T-helper 2 cell treated with Interferon-gamma antibody and Interleukin-4, amounts not matched to agents 5 μg/mL and 100 μg/mL, for 36 hours (primary cell): ENCODE results near the gene CREBBP.
"Not testable (repeated sequence)": the region's sequence is repeated elsewhere in the genome, so short reads cannot be mapped to it uniquely, and the experiment has no call there.

Experiments used
- DNase-seq: peaks from one replicate; pipeline ENCODE4 v3.0.0; 2021; ENCODE audit warnings: low spot score
- H3K27ac Mint-ChIP-seq: one replicate; pipeline ENCODE4 v1.8.0; 2021; ENCODE audit warnings: mild to moderate bottlenecking, mixed read lengths
- H3K27me3 Mint-ChIP-seq: one replicate; pipeline ENCODE4 v1.8.0; 2021; ENCODE audit warnings: low read depth, mixed read lengths
- H3K36me3 Mint-ChIP-seq: one replicate; pipeline ENCODE4 v1.8.0; 2021; ENCODE audit warnings: low read depth, mixed read lengths
- H3K4me1 Mint-ChIP-seq: one replicate; pipeline ENCODE4 v1.8.0; 2021; ENCODE audit warnings: low read depth, mixed read lengths
- H3K4me3 Mint-ChIP-seq: one replicate; pipeline ENCODE4 v1.8.0; 2022; ENCODE audit warnings: mild to moderate bottlenecking, moderate library complexity, mixed read lengths
- H3K9me3 Mint-ChIP-seq: one replicate; pipeline ENCODE4 v1.8.0; 2021; ENCODE audit warnings: mixed read lengths

CREBBP gene

GRCh38 chr16:3880623-3881498, at the start of gene CREBBP:
CREBBP (minus strand) TSS chr16:3880713; CDS start chr16:3879916, 797 bp downstream.
- Mint-ChIP-seq H3K4me1 (peaks cover 28% of the 10 kb centered on the region), H3K27ac (peak within 1 kb of the TSS; percentile 85), H3K27me3 (peaks cover 4% of the 10 kb centered on the region), H3K36me3 (peaks cover 24% of the 10 kb centered on the region), H3K9me3 (no peaks in the 10 kb centered on the region), H3K4me3 (peak within 1 kb of the TSS; percentile 83)
- peak; percentile 88 for DNase-seq

GRCh38 chr16:3927147-3927546, 46.6 kb upstream of the CREBBP start:
- peaks cover 12% of the 10 kb centered on the region for H3K27me3 Mint-ChIP-seq
- not testable (repeated sequence) for H3K4me3 Mint-ChIP-seq, H3K4me1 Mint-ChIP-seq, DNase-seq, H3K27ac Mint-ChIP-seq, H3K9me3 Mint-ChIP-seq, H3K36me3 Mint-ChIP-seq

- H3K27me3 Mint-ChIP-seq = peaks cover 5% of the 10 kb centered on the region
- no peak overlapping the region for H3K27ac Mint-ChIP-seq
- no peak for DNase-seq
- H3K36me3 Mint-ChIP-seq = no peaks in the 10 kb centered on the region
- H3K9me3 Mint-ChIP-seq = no peaks in the 10 kb centered on the region
- H3K4me1 Mint-ChIP-seq = no peaks in the 10 kb centered on the region
- no peak overlapping the region for H3K4me3 Mint-ChIP-seq
Observed at GRCh38 chr16:3924763-3925162, 44.2 kb upstream of the CREBBP start.

GRCh38 chr16:3922241-3922640, 41.7 kb upstream of the CREBBP start:
- Mint-ChIP-seq H3K9me3 (peaks cover 11% of the 10 kb centered on the region), H3K27ac (no peak overlapping the region), H3K36me3 (no peaks in the 10 kb centered on the region), H3K4me1 (no peaks in the 10 kb centered on the region), H3K27me3 (peaks cover 5% of the 10 kb centered on the region), H3K4me3 (no peak overlapping the region)
- DNase-seq = no peak

GRCh38 chr16:3920206-3920605, 39.7 kb upstream of the CREBBP start:
- no peaks in the 10 kb centered on the region for H3K4me1 Mint-ChIP-seq
- H3K27ac Mint-ChIP-seq = no peak overlapping the region
- no peak for DNase-seq
- H3K36me3 Mint-ChIP-seq = no peaks in the 10 kb centered on the region
- H3K27me3 Mint-ChIP-seq = no peaks in the 10 kb centered on the region
- no peak overlapping the region for H3K4me3 Mint-ChIP-seq
- H3K9me3 Mint-ChIP-seq = peaks cover 11% of the 10 kb centered on the region

GRCh38 chr16:3919413-3919812, 38.9 kb upstream of the CREBBP start:
- no peak overlapping the region for H3K27ac Mint-ChIP-seq

GRCh38 chr16:3915426-3916260, 35.1 kb upstream of the CREBBP start:
- no peak for DNase-seq
- no peaks in the 10 kb centered on the region for H3K36me3 Mint-ChIP-seq
- no peaks in the 10 kb centered on the region for H3K27me3 Mint-ChIP-seq
- H3K27ac Mint-ChIP-seq = no peak overlapping the region
- peaks cover 11% of the 10 kb centered on the region for H3K9me3 Mint-ChIP-seq
- H3K4me3 Mint-ChIP-seq = no peak overlapping the region
- H3K4me1 Mint-ChIP-seq = no peaks in the 10 kb centered on the region

More at GRCh38 chr16:3919413-3919812, 38.9 kb upstream of the CREBBP start:
- no peak overlapping the region for H3K4me3 Mint-ChIP-seq
- no peak for DNase-seq
- no peaks in the 10 kb centered on the region for H3K36me3 Mint-ChIP-seq
- peaks cover 11% of the 10 kb centered on the region for H3K9me3 Mint-ChIP-seq
- H3K4me1 Mint-ChIP-seq = no peaks in the 10 kb centered on the region
- no peaks in the 10 kb centered on the region for H3K27me3 Mint-ChIP-seq

GRCh38 chr16:3912897-3913296, 32.4 kb upstream of the CREBBP start:
- H3K4me1 Mint-ChIP-seq = peaks cover 2% of the 10 kb centered on the region
- no peaks in the 10 kb centered on the region for H3K27me3 Mint-ChIP-seq
- no peak for DNase-seq
- no peak overlapping the region for H3K27ac Mint-ChIP-seq
- no peaks in the 10 kb centered on the region for H3K9me3 Mint-ChIP-seq
- H3K4me3 Mint-ChIP-seq = no peak overlapping the region
- no peaks in the 10 kb centered on the region for H3K36me3 Mint-ChIP-seq

GRCh38 chr16:3912373-3912772, 31.9 kb upstream of the CREBBP start:
- H3K27me3 Mint-ChIP-seq = no peaks in the 10 kb centered on the region
- H3K9me3 Mint-ChIP-seq = no peaks in the 10 kb centered on the region
- no peaks in the 10 kb centered on the region for H3K36me3 Mint-ChIP-seq
- H3K27ac Mint-ChIP-seq = no peak overlapping the region
- peaks cover 2% of the 10 kb centered on the region for H3K4me1 Mint-ChIP-seq
- no peak overlapping the region for H3K4me3 Mint-ChIP-seq
- no peak for DNase-seq

GRCh38 chr16:3911741-3912140, 31.2 kb upstream of the CREBBP start:
- not testable (repeated sequence) for H3K4me1 Mint-ChIP-seq, H3K27me3 Mint-ChIP-seq, H3K27ac Mint-ChIP-seq, H3K4me3 Mint-ChIP-seq, H3K36me3 Mint-ChIP-seq, H3K9me3 Mint-ChIP-seq, DNase-seq

- DNase-seq = no peak
- H3K9me3 Mint-ChIP-seq = no peaks in the 10 kb centered on the region
- no peaks in the 10 kb centered on the region for H3K27me3 Mint-ChIP-seq
- H3K4me3 Mint-ChIP-seq = no peak overlapping the region
- no peak overlapping the region for H3K27ac Mint-ChIP-seq
- H3K36me3 Mint-ChIP-seq = no peaks in the 10 kb centered on the region
- H3K4me1 Mint-ChIP-seq = peaks cover 2% of the 10 kb centered on the region
Observed at GRCh38 chr16:3909791-3910583, 29.5 kb upstream of the CREBBP start.

- no peak for DNase-seq
- Mint-ChIP-seq H3K27me3 (no peaks in the 10 kb centered on the region), H3K4me3 (no peak overlapping the region), H3K9me3 (no peaks in the 10 kb centered on the region), H3K27ac (no peak overlapping the region), H3K36me3 (no peaks in the 10 kb centered on the region), H3K4me1 (peaks cover 2% of the 10 kb centered on the region)
Observed at GRCh38 chr16:3908951-3909437, 28.5 kb upstream of the CREBBP start.

- H3K4me1 Mint-ChIP-seq = peaks cover 2% of the 10 kb centered on the region
- no peaks in the 10 kb centered on the region for H3K9me3 Mint-ChIP-seq
- H3K27me3 Mint-ChIP-seq = no peaks in the 10 kb centered on the region
- DNase-seq = no peak
- no peaks in the 10 kb centered on the region for H3K36me3 Mint-ChIP-seq
- H3K4me3 Mint-ChIP-seq = no peak overlapping the region
- H3K27ac Mint-ChIP-seq = no peak overlapping the region
Observed at GRCh38 chr16:3907586-3907985, 27.1 kb upstream of the CREBBP start.
